Left ventricle myocardium superior (tissue), 1 donor: ENCODE results near the gene SLC25A25. TPM values are rescaled to one million over a fixed set of nuclear protein-coding genes. Genes with fewer than 3 reads are reported as not detected.

ENCODE experiments used
- ATAC-seq: fragments of 200-7000 bp; cut with Tn5 transposase; one replicate; pipeline ENCODE4 v1.9.1; 2020; ENCODE audit warnings: mild to moderate bottlenecking, moderate library complexity
- DNase-seq: peaks from one replicate; pipeline ENCODE4 v3.0.0-alpha.2; 2020
- intact Hi-C: fragments of 100-400 bp; cut with micrococcal nuclease; formaldehyde crosslinking; loops from one replicate; pipeline ENCODE4 v1.11.0; 2022
- total RNA-seq: library from RNA; stranded (reverse); fragmentation: NEBNext Ultra II Directional; extraction: Animal tissue kit (Norgen Biotek cat#: 25700); gene quantifications from one replicate; pipeline ENCODE4 v1.2.1, GENCODE V29; 2021
- donor health status: DM: no; HTN: yes; CAD: no; lungs with severe emphysema.

The SLC25A25 gene
- total RNA-seq, 1 donor from 2014 or later, result 4.8 TPM

DNA sequence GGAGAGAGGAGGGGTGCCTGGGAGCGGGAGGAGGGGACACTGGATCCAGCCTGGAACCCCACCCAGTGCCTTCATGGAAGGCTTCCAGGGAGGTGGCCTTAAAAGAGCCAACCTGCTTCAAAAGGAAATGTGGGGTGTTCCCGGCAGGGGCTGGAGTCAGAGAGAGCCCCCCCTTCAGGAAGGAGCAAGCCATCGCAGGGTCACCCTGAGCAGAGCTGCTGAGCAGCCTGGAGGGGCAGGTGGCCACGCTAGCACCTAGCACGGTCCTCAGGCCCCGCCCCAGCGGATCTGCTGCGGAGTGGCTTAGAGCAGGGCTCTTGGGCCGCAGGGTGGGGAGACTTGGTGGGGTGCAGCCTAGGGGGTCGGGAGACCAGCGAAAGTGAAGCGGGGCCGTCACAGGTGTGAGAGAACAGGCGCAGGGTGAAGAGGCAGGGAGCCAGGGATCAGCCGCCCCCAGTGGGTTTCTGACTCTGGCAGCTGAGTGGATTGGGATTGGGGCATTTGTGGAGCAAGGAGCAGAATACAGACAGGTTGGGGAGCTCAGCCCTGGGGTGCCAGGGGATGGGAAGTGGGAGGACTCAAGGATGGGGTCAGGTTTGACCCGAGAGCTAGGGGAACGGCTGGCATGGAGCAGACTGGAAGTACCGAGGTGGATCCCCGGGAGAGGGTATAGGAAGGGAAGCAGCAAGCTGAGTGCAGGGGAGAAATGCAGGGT is 82.7 kb downstream of the SLC25A25 start:
- ATAC-seq, result peak; percentile 14
- intact Hi-C loops, result no loop called here
- DNase-seq, result peak; percentile 27

DNA sequence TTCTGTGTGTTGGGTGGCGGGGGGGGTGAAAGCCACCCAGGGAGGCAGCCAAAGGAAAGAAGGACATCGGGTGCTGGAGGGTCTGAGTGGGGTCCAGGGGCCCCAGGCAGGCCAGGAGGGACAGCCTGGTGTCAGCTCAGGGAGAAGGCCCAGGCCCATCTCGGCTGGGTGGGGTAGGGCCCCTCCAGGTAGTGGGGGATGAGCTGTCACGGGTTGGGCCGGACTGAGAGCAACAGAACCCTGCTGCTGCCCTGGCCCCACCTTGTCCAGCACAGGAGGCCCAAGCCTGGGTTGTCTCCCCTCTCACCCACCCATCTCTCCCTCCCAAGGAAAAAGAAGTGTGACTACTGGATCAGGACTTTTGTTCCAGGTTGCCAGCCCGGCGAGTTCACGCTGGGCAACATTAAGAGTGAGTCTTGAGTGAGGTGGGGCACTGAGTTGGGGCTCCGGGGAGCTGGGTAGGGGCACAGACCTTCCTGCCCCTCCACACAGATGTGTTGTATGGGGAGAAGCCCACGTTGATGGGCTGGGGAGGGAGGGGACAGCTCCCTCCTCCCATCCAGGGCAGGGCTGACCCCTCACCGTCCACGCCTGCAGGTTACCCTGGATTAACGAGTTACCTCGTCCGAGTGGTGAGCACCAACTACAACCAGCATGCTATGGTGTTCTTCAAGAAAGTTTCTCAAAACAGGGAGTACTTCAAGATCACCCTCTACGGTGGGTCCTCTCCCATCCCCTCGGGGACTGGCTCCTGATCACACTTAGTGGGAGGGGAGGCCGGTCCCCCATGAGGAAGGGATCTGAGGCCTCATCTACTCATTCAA is 83.5 kb downstream of the SLC25A25 start:
- intact Hi-C loops, result no loop called here
- ATAC-seq, result no peak
- DNase-seq, result peak; percentile 19

DNA sequence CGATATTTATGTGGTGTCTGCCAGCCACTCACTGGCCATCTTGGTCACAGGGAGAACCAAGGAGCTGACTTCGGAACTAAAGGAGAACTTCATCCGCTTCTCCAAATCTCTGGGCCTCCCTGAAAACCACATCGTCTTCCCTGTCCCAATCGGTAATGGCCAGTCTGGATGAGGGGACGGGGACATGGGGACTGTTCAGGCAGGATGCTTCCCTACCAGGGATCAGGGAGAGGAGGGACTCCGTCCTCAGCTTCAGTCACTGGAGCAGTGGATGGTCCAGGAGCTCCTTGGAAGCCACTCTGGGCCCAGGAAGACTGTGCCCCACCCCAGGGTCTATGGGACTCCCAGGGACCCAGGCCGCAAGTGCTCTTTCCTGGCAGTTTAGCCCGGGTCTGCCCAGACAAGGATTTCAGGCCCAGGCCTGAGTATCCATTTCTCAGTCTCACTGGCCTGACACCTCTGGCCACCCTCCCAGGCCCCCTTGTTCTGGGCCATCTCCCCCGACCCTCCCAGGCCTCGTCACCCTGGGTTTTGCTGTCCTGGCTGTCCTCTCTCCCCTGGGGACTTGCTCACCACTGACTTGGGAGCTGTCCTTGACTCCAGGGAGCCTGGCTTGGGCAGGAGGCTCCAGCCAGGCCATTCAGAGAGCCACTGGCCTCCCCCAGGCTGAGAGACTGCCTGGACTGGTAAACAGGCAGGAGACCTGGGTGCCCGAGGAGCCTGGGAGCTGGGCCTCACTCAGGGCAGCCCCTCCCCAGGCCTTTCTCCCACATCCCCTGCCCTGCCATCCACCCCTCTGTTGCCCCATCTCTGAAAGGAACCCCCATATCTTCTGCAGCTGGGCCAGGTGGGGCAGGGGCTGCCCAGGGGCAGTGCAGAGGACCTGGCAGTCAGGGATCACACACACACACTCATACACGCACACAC is 84.4 kb downstream of the SLC25A25 start:
- DNase-seq, result peak; percentile 21
- ATAC-seq, result no peak
- intact Hi-C loops, result no loop called here

DNA sequence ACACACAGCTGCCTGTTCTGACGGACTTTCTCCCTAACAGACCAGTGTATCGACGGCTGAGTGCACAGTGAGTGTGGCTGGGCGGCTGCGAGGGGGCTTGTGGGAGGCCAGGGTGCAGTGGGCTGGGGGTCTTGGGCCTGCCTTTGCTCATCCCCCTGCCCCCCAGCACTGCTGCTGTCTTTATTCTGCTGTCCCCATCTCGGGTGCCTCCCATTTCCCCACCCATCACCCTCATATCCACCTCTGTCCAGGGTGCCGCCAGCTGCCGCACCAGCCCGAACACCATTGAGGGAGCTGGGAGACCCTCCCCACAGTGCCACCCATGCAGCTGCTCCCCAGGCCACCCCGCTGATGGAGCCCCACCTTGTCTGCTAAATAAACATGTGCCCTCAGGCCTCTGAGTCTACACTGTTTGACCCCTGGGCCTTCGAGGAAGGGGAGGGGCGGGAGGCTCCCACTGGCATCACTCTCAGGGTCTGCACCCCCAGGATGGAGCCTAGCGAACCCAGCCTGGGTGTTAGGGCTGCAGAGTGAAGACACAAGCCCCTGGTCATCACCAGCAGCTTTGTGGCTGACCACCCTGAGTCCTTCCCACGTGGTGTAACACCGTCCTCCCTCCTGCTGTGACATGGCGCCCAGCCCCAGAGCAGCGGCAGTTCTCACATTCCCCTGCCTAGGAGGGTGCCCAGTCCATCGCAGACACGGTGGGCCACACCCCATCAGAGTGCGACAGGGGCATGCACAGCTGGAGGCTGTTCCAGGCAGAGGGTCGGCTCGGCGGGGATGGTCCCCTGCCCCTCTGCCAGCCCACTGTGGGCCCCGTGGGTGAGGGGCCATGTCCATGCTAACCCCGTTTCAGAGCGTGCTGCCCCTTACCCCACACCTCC is 85.3 kb downstream of the SLC25A25 start:
- DNase-seq (peak; percentile 15), ATAC-seq (no peak)
- intact Hi-C loops, result no loop called here

DNA sequence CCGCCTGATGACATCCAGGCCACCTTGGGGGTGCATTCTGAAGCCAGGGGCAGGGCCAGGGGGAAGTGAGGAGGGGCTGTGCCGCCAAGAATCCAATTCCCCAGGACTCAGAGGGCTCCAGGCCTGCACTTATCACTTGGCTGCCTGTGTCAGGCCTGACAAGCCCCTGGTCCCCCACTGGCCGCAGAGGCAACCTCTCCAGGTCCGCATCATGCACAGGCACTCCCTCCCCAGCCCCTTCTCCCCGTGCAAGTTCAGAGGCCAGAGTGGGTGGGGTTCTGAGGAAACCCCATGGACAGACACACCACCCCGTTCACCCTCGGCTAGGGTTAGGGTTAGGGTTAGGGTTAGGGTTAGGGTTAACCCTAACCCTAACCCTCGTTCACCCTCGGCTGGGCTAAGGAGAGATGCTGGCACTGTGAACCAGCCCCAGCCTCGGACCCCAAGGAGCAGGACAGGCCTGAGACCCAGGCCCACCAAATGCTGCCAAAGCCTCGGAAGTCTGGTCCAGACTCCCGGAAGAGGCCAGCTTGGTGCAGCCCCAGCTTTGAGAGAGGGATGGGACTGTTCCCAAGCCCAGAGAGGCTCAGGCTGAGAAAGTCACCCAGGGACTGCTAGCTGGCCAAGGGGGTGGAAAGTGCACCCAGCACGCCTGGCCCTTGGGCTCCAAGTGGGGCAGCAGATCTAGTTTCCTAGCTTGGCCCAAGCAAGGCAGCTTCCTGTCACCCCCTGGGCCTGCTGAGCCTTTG is 86.1 kb downstream of the SLC25A25 start:
- peak; percentile 21 for DNase-seq
- intact Hi-C loops, result no loop called here
- ATAC-seq, result no peak

DNA sequence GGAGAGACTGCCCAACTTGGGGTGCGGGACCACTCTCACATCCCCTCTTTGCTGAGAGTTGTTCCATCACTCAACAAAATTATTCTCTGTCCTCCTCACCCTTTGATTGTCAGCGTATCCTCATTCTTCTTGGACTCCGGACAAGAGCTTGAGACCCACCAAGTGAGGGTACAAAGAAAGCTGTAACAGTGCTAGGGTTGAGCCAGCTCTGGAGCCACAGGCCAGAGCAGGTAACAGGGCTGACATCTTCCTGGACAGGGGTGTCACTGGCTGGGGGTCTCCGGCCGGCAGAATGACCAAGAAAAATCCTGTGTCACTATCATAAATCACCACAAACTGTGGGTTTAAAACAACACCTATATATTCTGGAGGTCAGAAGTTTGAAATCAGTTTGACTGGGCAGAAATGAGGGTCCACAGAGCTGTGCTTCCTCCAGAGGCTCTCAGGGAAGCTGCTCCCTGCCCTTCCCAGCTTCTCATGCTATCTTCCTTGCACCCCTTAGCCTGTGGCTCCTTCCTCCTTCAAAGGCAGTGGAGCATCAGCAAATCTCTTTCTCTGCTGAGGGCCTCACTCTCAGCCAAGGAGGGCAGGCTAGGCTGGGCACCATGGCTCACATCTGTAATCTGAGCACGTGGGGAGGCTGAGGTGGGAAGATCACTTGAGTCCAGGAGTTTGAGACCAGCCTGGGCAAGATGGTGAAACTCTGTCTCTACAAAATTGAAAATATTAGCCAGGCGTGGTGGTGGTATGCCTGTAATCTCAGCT is 87.9 kb downstream of the SLC25A25 start:
- intact Hi-C loops, result no loop called here
- DNase-seq (peak; percentile 11), ATAC-seq (no peak)

Other genes with a start within 250 kb of the SLC25A25 start
- 134 TPM for gene ENG, start 213.6 kb upstream of the SLC25A25 start, total RNA-seq
- gene AK1, start 190.6 kb upstream of the SLC25A25 start, total RNA-seq, result 853 TPM
- 50.5 TPM for gene ST6GALNAC6, start 168.6 kb upstream of the SLC25A25 start, total RNA-seq
- gene ST6GALNAC4, start 151.2 kb upstream of the SLC25A25 start, total RNA-seq, result 28.5 TPM
- gene PIP5KL1, start 137.5 kb upstream of the SLC25A25 start, total RNA-seq, result not detected
- gene DPM2, start 130.4 kb upstream of the SLC25A25 start, total RNA-seq, result 11.1 TPM
- gene EEIG1, start 87.2 kb upstream of the SLC25A25 start, total RNA-seq, result 21.6 TPM
- gene NAIF1, start 912 bp upstream of the SLC25A25 start, total RNA-seq, result 4.7 TPM
- 157 TPM for gene PTGES2, start 59.5 kb downstream of the SLC25A25 start, total RNA-seq
- gene LCN2, start 81.2 kb downstream of the SLC25A25 start, total RNA-seq, result 0.32 TPM
- gene BBLN, start 92.0 kb downstream of the SLC25A25 start, total RNA-seq, result 41.7 TPM
- gene CIZ1, start 123.3 kb downstream of the SLC25A25 start, total RNA-seq, result 76.6 TPM
- 5.4 TPM for gene DNM1, start 135.1 kb downstream of the SLC25A25 start, total RNA-seq
- 83.5 TPM for gene GOLGA2, start 207.8 kb downstream of the SLC25A25 start, total RNA-seq
- 16.2 TPM for gene SWI5, start 208.0 kb downstream of the SLC25A25 start, total RNA-seq